HG03196 (cell line): ENCODE results near the gene ADGRF3.
"Not testable (repeated sequence)": the region's sequence is repeated elsewhere in the genome, so short reads cannot be mapped to it uniquely, and the experiment has no call there.

ENCODE experiments used
- ATAC-seq: cut with Tn5 transposase; IDR thresholded peaks from one replicate; pipeline ENCODE4 v1.9.1; 2021; ENCODE audit not compliant: unreplicated experiment

The ADGRF3 gene

DNA sequence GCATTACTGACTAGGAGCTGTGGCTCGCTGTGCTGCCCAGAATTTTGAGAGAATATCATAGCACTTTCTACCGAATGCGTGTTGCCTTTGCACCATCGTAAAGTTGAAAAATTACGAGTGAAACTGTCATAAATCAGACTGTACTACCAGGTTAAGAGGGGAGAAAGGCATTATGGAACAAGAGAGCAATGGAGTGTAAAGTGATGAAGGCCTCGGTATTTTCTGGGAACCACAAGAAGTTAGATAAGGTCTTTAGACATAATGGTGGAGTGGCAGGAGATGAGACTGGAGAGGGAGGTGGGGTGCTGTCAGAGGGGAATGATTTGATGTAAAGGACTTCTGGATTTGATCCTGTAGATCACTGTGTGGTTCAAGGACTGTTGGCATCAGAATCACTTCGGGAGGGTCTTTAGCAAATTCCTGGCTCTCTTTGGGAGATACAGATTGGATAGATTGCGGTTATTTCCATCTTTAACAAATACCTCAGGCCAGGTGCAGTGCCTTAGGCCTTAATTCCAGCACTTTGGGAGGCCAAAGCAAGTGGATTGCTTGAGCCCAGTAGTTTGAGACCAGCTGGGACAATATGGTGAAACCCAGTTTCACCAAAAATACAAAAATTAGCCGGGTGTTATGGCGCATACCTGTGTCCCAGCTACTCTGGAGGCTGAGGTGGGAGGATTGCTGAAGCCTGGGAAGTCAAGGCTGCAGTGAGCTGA lies 4.9 kb upstream of the ADGRF3 start:
- no peak for ATAC-seq

DNA sequence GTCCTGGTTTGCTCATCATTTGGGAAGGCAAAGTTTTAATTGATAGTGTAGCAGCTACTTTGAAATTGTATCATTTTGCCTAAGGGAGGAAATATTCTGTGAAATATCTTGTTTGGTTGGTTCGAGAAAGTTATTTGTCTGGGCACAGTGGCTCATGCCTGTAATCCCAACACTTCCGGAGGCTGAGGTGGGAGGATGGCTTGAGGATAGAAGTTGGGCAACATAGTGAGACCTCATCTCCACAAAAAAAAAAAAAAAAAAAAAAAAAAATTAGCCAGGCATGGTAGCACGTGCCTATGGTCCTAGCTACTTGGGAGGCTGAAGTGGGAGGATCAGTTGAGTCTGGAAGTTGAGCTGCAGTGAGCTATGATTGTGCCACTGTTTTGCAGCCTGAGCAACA lies 3.1 kb upstream of the ADGRF3 start:
- no peak for ATAC-seq

DNA sequence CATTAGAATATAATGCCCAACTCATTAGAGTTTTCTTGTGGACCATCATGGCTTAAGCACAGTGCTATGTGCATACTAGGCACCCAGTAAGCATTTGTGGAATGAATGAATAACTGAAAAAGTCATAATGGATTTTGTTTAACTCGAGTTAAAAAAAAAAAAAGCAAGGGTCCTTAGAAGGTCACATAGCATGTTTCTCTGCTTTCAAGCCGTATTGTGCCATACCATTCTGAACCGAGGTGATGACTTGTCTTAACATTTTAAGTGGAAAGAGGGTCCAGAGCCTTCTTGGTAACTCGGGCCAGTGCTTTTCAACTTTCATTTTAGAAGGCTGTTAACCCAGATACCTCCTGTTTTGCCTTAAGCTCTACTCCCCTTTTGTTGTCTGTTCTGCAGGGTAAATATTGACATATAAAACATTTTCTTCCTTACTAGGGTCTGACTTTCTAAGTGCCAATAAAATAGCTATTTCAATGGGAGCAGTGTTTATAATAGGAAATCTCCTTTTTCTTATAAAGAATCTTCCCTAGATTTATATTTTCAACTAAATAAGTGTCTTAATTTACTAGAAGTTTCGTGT lies 787 bp upstream of the ADGRF3 start:
- no peak for ATAC-seq

DNA sequence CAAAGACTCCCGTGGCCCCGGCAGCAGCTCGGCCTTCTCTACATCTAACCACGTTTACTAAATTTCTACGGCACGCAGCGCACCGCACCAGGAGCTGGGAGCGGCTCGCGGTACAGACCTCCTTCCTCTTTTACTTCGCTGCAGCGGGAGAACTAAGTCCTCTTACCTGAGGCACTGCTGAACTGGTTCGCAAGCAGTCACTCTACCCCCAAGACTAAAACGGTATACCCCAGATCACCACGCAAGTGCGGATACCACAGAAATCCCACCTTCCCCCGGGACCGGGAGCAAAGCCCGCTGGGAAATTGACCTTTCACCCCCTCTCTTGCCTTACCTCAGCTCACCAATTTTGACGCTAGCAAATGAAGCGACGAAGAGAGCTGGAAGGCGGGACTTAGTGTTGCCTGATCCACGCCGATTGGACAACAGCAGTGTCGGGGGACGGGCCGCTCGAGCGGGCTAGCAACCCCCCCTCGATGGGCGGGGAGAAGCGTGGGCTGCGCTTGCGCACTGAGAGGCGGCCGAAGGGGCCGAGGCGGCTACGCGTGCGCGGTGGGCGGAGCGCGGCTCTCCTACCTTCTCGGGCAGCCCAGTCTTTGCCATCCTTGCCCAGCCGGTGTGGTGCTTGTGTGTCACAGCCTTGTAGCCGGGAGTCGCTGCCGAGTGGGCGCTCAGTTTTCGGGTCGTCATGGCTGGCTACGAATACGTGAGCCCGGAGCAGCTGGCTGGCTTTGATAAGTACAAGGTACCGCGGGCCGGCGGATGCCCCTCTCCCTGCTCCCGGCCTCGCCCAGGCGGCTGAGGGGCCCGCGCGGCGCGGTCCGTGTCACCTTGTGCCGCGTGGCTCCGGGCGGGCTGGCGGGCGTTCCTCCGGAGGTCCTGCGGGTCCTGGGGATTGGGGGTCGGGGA lies 790 bp downstream of the ADGRF3 start, which contains the start of gene SELENOI:
Gene SELENOI (plus strand): TSS at position 599 of the 909 bp plus-strand sequence. CDS start 90 bp downstream, at position 689.
- ATAC-seq = peak; percentile 93

DNA sequence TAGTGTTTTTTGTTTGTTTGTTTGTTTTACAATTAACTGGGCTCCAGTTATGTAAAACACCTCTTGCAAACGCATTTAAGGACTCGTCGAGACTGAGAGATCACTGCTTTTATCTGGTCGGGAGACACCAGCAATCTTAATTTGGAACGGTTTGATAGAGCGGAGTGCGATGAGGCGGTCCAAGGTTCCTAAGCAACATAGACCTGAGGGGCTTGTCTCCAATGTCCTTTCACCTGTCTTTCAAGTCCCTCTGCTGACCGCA lies 1.4 kb downstream of the ADGRF3 start:
- ATAC-seq = no peak

DNA sequence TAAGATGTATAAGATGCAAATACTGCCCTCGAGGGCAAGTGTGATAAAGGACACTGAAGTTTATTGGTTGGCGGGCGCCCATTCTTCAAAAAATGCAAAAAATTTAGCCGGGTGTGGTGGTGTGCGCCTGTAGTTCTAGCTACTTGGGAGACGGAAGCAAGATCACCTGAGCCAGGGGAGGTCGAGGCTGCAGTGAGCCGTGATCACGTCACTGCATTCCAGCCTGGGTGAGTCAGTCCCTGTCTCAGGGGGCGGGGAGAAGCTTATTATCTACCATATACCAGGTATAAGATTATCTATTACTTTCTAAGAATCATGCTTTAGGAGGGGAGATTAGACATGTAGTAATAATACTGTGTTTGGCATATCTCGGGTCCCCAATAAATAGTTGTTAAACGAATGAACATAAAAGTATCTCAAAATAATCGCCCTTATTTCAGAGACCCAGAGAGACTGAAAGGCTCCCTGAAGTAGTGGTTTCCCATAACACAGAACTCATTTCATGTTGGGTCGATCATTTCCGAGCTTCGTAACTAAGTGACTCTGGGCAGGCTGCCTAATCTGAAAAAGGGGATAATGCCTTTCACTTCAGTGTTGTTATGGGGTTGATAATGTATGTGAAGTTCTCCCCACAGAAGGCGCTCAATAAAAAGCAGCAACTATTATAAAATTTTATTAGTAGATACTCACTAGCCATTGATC lies 1.9 kb downstream of the ADGRF3 start:
- ATAC-seq = no peak

DNA sequence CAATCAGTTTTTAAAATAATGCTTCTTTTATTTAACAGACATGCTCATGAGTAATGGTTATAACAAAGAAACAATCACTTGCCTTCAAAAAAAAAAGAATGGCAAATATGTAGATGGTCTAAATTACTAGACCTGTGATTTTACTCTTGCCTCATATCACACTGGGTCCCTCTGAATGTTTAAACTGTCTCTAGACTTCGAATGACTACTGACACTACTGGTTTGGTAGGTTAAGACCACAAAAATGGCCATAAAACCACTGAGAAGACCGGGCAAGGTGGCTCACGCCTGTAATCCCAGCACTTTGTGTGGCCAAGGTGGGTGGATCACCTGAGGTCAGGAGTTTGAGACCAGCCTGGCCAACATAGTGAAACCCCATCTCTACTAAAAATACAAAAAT lies 5.8 kb downstream of the ADGRF3 start:
- no peak for ATAC-seq

DNA sequence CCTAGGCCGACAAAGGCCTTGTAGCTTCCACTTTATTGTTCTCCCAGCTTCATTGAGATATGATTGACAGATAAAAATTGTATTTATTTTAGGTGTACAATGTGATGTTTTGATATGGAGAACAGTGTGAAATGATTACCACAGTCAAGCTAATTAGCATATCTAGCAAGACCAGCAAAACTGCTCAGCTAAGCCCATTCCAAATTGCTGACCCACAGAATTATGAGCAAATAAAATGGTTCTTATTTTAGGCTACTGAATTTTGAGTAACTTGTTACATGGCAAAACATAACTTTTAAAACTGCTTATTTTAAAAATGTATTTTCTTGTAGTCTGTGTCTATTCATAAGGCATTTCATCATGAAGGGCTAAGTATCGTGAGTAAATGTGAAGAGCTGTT lies 9.3 kb downstream of the ADGRF3 start:
- no peak for ATAC-seq

DNA sequence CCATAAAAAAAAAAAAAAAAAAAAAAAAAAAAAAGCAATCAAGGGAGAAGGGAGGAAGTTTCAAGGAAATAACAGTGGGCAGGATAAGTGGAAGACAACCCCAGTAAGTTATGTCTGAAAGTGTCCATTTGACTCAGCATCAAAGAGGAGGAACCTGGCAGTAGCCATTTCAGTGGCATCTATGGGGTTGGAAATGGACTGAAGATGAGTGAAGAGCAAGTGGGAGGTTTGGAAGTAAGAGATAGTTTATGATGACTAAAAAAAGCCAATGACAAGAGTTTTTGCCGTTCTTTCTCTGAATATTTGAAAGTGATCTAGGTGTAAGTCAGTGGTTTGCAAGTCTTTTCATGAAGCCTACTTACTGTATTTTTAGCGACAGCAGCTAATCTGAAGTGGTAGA lies 9.9 kb downstream of the ADGRF3 start:
- ATAC-seq = no peak

DNA sequence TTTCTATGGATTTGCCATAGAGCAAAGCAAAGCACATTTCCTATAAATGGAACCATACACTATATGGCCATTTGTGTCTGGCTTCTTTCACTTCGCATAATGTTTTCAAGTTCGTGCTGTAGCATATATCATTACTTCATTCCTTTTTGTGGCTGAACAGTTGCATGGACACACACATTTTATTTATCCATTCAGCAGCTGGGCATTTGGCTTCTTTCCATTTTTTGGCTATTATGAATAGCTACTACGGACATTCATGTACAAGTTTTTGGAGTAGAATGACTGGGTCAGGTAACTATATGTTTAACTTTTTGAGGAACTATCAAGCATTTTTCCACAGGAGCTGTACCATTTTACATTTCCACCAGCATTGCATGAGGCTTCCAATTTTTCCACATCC lies 11.4 kb downstream of the ADGRF3 start:
- no peak for ATAC-seq

DNA sequence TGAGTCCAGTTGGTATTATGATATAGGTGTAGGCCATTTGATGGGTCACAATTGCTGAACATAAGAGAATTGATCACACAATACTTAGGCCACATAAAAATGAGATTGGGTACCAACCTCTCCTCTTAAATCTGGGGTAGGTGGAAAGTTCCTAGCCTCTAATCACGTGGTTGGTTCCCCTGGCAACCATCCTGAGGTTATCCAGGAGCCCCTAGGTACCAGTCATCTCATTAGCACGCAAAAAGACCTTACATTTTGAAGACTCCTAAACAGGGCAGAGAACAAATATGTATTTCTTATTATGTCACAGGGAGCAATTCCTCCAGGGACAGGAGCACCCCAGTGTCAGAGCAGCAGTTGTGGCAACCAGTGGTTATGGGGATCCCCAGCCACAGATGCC lies 13.3 kb downstream of the ADGRF3 start:
- no peak for ATAC-seq

DNA sequence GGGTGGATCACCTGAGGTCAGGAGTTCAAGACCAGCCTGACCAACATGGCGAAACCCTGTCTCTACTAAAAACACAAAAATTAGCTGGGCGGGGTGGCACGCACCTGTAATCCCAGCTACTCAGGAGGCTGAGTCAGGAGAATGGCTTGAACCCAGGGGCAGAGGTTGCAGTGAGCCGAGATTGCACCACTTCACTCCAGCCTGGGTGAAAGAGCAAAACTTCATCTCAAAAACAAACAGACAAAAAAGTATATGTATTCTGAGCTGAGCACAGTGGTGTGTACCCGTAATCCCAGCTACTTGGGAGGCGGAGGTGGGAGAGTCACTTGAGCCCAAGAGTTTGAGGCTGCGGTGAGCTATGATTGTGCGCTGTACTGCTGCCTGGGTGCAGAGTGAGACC lies 15.3 kb downstream of the ADGRF3 start:
- not testable (repeated sequence) for ATAC-seq

DNA sequence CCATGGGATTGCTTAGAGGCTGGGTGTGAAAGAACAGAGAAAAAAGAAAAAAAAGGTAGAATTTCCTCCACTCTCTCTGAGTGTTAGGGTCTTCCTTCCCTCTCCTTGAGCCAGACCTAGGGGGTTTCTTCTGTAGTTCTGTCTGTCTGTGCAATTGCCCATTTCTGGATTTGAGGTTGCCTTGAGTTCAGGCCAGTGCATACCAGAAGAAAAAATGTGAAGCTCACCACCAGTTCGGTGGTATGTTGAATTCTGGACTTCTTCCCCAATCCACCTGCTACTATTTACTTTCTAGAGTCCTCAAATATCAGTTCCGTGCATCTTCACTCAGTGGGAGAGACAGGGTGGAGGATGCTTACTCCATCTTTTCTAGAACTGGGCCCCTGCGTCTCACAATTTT lies 16.0 kb downstream of the ADGRF3 start:
- ATAC-seq = no peak

DNA sequence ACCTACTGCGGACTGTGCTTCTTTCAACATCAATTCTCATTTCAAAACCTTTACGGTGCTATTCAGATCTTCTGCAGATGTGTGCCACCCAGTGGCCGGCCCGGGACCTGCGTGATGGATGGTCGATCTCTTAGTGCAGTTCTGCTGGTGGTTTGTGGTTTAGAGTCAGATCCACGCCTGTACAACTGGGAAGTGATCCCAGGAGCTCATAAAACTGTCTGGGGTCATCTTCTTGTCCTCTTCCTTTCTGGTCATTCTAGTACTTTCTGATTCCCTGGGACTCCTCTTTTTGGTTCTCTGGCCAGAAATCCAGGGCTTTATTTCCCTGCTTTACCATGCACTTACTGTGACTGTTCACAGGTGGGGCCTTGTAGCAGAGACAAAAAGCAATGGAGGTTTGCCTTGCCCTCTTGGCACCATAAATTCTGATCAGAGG lies 16.5 kb downstream of the ADGRF3 start:
- ATAC-seq = no peak

DNA sequence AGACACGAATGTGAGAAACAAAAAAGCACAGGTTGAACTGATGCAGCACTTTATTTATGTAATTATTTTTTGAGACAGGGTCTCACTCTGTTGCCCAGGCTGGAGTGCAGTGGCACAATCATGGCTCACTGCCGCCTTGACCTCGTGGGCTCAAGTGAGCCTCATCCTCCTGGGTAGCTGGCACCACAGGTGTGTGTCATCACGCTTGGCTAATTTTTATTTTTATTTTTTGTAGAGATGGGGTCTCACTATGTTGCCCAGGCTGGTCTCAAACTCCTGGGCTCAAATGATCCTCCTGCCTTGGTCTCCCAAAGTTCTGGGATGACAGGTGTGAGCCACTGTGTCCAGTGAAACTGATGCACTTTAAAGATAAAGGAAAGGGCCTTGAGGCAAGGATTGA lies 17.5 kb downstream of the ADGRF3 start:
- ATAC-seq = not testable (repeated sequence)

DNA sequence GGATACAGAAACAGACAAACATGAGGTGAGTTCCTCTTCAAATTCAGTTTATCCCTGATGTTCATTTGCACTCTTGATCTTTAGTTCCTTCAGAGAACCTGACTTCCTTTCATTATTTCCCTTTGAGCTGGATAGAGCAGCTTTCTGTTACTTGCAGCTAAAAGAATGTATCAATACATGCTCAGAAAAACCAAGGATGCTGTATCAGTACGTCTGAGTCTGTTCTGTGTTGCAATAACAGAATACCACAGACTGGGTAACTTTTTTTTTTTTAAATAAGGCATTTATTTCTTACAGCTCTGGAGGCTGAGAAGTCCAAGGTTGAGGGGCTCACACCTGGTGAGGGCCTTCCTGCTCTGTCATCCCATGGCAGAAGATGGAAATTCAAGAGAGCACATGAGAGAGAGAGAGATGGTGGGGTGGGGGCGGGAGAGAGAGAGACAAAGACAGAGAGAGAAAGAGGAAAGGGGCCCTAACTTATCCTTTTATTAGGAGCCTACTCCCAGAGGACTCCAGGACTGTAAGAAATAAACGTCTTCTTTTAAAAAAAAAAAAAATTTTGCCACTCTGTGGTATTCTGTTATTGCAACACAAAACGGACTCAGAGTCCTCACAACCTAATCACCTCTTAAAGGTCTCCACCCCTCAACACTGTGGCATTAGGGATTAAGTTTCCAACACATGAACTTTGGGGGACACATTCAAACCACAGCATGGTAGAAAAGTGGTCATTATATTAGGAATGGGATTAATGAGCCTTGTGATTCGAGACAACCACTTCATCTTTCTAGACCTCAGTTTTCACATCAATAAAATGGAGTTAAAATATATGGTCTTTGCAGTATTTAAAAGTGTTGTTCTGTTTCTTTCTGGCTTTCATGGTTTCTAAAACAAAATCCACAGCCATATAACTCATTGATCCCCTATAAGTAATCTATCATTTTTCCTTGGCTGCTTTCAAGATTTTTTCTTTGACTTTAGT lies 19.0 kb downstream of the ADGRF3 start:
- no peak for ATAC-seq

DNA sequence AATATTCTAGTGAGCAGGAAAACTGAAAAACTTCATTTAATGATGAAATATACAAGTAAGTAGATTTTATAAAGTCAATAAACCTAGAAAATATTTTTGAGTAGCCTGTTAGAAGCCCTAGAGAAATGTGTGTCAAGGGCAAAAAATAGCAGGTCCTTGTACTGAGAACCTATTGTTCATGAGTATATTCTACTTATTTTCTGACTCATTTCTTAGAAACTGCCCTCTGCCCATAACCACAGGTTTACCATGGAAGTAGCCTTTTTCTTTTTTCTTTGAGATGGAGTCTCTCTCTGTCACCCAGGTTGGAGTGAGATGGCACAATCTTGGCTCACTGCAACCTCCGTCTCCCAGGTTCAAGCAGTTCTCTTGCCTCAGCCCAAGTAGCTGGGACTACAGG lies 20.1 kb downstream of the ADGRF3 start:
- no peak for ATAC-seq

DNA sequence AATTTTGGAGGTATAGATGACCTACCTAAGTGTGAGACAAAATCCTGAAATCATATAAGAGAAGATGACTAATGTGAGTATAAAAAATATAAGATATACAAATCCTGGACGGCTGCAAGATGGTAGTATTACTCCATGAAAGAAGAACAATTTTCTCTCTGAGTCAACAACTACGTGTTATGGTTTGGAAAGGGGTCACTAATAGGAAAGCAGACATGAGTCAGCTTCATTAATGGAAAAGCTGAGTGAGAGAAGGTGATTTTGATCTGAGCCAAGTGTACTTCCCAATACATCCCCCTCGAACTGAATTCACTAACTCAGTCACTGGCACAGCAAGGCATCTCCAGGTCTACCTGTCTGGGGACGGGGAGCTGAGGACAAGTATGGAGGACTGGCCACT lies 20.7 kb downstream of the ADGRF3 start:
- ATAC-seq = no peak

DNA sequence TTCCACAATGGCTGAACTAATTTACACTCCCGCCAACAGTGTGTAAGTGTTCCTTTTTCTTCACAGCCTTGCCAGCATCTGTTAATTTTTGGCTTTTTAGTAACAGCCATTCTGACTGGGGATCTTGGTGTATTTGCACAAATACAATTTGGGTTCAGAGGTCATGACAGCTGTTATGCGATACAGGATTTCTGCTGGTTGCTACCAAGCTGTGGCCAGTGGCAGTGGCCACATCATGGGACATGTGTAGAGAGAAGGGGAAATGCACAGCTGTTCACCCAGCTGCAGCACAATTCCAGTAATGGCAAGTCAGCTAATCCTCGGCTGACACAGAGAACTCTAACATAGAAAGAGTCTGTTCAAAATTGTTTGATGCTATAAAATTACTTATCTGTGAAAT lies 21.7 kb downstream of the ADGRF3 start:
- ATAC-seq = no peak

DNA sequence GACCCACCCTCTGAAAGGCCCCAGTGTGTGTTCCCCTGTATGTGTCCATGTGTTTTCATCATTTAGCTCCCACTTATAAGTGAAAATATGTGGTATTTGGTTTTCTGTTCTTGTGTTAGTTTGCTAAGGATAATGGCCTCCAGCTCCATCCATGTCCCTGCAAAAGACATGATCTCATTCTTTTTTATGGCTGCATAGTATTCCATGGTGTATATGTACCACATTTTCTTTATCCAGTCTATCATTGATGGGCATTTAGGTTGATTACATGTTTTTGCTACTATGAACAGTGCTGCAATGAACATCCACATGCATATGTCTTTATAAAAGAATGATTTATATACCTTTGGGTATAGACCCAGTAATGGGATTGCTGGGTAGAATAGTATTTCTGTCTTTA lies 22.1 kb downstream of the ADGRF3 start:
- not testable (repeated sequence) for ATAC-seq
